SIG-M5 (cell line): Measurements from ENCODE around the gene SPATA2L.

Source experiments
- DNase-seq: peaks from one replicate; lab custom pipeline; 2025; lab: John Stamatoyannopoulos, UW

Gene SPATA2L

DNA sequence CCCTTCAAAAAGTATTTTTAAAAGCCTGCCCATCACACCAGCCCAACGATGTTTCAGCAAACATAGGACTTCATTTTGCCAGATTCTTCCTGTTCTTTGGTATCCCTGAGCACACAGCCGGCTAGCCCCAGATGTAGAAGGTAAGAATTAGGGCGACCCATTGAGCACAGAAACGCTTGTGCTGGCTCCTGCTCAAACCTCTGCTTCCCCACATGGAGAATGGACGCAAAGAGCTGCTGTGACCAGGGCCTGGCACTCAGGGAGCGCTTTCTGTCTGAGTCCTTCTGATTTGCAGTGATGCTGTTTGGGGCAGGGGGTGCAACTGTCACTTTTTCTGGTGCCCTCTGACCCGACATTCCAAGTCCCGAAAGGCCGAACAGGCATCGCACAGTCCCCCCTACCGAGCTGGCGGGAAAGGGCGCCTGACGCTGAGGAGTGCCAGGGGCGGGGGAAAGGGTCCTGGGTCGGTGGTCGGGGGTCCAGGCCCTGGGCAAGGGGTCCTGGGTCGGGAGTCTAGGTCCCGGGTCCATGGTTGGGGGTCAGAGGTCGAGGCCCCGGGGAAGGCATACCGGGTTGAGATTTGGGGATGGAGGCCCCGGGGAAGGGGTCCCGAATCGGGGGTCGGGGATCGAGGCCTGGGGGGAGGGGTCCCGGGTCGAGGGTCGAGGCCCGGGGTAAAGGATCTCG lies 44.9 kb downstream of the SPATA2L start:
- no peak for DNase-seq

DNA sequence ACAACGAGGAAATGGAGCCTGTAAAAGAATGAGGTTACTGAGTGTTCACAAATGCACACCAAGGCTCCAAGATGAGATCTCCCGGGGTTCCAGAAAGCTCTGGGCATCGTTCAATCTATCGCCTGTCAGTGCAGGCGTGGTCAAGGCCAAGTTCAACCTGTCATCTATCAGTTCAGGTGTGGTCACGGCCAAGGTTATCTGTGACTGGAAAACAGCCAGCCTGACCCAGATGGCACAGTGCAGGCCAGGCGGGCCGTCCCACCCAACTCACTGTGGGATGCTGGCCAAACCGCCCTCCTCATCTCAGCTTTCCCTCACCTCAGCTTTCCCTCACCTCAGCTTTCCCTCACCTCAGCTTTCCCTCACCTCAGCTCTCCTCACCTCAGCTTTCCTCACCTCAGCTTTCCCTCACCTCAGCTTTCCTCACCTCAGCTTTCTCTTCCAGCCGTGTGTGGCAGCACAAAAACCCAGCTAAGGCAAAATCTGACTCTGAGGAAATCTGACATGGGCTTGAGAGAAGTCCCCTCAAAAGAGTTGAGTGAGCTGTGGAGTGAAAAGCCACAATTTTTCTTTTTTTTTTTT lies 46.4 kb downstream of the SPATA2L start:
- no peak for DNase-seq

DNA sequence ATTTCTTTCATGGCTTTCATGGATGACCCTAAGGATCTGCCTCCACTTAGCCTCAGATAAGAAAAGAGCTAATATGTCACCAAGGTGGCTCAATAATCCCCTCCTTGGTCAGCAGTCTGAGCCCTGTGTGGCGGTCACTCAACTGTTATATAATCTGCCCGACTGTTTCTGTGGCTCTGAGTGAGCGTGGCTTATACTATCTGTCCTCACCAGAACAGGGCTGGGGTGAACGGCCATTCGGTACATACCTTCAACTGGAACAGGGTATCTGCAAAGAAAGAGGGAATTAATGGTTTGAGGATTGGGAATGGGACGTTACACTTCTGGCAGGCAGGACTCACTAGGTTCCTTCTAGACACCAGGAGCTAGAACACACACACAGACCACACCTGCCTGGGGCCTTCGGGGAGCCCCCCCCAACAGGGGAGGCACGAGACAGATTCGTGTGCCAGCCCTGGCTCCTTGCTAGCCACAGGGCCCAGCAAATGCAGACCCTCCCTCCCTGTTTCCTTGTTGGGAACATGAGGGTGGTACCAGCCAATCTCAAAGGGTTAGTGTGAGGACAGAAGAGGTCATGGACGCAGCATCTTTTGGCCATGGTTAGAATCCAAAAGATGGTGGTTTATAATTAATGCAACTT lies 47.7 kb downstream of the SPATA2L start:
- DNase-seq = no peak

DNA sequence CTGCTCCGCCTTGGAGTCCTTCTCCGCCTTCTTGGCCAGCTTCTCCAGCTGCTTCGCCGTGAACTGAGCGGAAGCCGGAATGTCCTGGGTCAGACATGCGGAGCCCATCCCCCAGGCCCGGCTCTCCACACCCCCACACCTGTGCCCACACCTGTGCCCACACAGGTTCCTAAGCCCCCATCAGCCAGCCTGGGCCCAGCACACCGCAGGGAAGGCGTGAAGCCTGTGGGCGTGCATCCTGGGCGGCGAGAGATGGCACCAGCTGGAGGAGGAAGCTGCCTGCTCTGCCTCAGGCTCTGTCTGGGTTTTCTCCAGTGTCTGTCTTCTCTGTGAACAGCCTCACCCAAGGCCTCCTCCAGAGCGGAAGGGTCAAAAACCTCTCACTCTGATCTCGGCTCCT lies 49.9 kb downstream of the SPATA2L start:
- DNase-seq = no peak

DNA sequence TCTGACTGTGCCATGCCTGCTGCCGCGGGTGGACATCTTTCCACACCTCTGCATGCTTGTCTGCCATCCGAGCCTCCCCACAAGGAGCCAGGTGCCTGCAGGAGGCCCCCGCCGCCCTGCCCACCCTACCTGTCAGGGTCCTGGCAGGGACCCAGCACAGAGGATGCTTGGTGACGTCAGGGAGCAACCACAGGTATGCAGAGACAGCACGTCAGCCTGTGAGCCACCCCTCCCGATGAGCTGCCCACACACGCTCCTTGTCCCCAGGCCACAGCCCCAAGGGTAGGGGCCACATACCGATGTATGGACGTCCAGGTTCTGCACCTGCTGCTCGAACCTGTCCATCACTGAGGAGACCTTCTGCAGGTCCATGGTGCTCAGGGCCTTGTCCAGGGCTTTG lies 54.6 kb downstream of the SPATA2L start:
- no peak for DNase-seq
